Caco-2 (cell line): ENCODE data around the gene HIP1R. TPM values are rescaled to one million over a fixed set of nuclear protein-coding genes. Genes with fewer than 3 reads are reported as not detected.

Source experiments
- BruUV-seq: library from RNA; stranded (reverse); fragments of 400-500 nt; replicated peaks from 2 replicates; lab custom pipeline; 2021; lab: Mats Ljungman, UMichigan
- CTCF ChIA-PET: fragments of 300-600 bp; sonication (Branson Sonifier 250); formaldehyde crosslinking; loops from one replicate; lab custom pipeline; 2022; ENCODE audit warnings: antibody characterized with exemption; lab: Charles Lee
- POLR2A ChIA-PET: fragments of 300-600 bp; sonication (Branson Sonifier 250); formaldehyde crosslinking; loops from one replicate; lab custom pipeline; 2022; ENCODE audit warnings: antibody characterized with exemption; lab: Charles Lee
- DNase-seq, 2 experiments: peaks; one replicate each; pipeline versions ENCODE4 v3.0.0 to v3.0.0-alpha.2; 2020 to 2022
- H3K27me3 ChIP-seq: replicated peaks from 2 replicates; pipeline ENCODE4 v1.6.0; 2011; ENCODE audit warnings: low read length; ENCODE audit not compliant: control insufficient read depth, insufficient read depth
- H3K36me3 ChIP-seq: 2 replicates; pipeline ENCODE4 v1.5.1; 2011; ENCODE audit warnings: low read length; ENCODE audit not compliant: control insufficient read depth, insufficient read depth
- H3K4me1 ChIP-seq: fragments of 250-450 bp; sonication (Bioruptor Pico); 2 replicates; pipeline ENCODE4 v1.5.1; 2020; ENCODE audit warnings: mild to moderate bottlenecking
- H3K4me3 ChIP-seq: 2 replicates; pipeline ENCODE4 v1.5.1; 2011; ENCODE audit warnings: low read depth, mild to moderate bottlenecking, control low read depth, low read length
- H3K9me3 ChIP-seq: fragments of 250-450 bp; sonication (Bioruptor Pico); 2 replicates; pipeline ENCODE4 v1.5.1; 2020; ENCODE audit warnings: mild to moderate bottlenecking, moderate library complexity
- H3K27ac Mint-ChIP-seq: one replicate; pipeline ENCODE4 v1.8.0; 2022; ENCODE audit warnings: mixed read lengths; ENCODE audit not compliant: unreplicated experiment
- H3K27me3 Mint-ChIP-seq: one replicate; pipeline ENCODE4 v1.8.0; 2022; ENCODE audit warnings: mixed read lengths; ENCODE audit not compliant: insufficient read depth, unreplicated experiment
- H3K36me3 Mint-ChIP-seq: one replicate; pipeline ENCODE4 v1.8.0; 2022; ENCODE audit warnings: mild to moderate bottlenecking, mixed read lengths; ENCODE audit not compliant: insufficient read depth, unreplicated experiment
- H3K4me1 Mint-ChIP-seq: one replicate; pipeline ENCODE4 v1.8.0; 2022; ENCODE audit warnings: low read depth, mixed read lengths; ENCODE audit not compliant: unreplicated experiment
- H3K4me3 Mint-ChIP-seq: one replicate; pipeline ENCODE4 v1.8.0; 2022; ENCODE audit warnings: mild to moderate bottlenecking, moderate library complexity, mixed read lengths; ENCODE audit not compliant: unreplicated experiment
- H3K9me3 Mint-ChIP-seq: one replicate; pipeline ENCODE4 v1.8.0; 2022; ENCODE audit warnings: mixed read lengths; ENCODE audit not compliant: unreplicated experiment
- CTCF ChIP-seq, 2 experiments: fragments of 200-600 bp in 1 of 2; IDR thresholded peaks; 1 replicate in 1 of 2; 2 replicates in 1 of 2; pipeline versions ENCODE4 v1.5.1 to v1.8.0; 2011 to 2022; ENCODE audit warnings: antibody characterized with exemption in 1 of 2, control low read depth in 1 of 2, inconsistent platforms in 1 of 2, low read depth in 1 of 2, low read length in 1 of 2, mild to moderate bottlenecking in 1 of 2, moderate library complexity in 1 of 2; ENCODE audit not compliant: insufficient read depth in 1 of 2, severe bottlenecking in 1 of 2, unreplicated experiment in 1 of 2
- intact Hi-C: fragments of 100-400 bp; cut with micrococcal nuclease; formaldehyde crosslinking; loops from one replicate; pipeline ENCODE4 v1.10.0; 2022; ENCODE audit not compliant: unreplicated experiment
- total RNA-seq: library from RNA; stranded (reverse); gene quantifications from 2 replicates; pipeline ENCODE4 v1.2.3, GENCODE V29; 2022

Gene HIP1R
- total RNA-seq, 1 experiment from 2014 or later: 13.8 TPM

- DNase-seq: no peak
- Mint-ChIP-seq H3K36me3 (peaks cover 16% of the 10 kb centered on the region), H3K4me3 (no peak overlapping the region), H3K27ac (no peak overlapping the region), H3K9me3 (no peaks in the 10 kb centered on the region), H3K4me1 (peaks cover 22% of the 10 kb centered on the region), H3K27me3 (no peaks in the 10 kb centered on the region)
- ChIA-PET CTCF (no interaction called here), POLR2A (no interaction called here)
- TF ChIP-seq CTCF (IDR thresholded peaks at IDR 0.05; ENCODE audit: insufficient read depth in 1 of 2, low read depth in 1 of 2, low read length in 1 of 2, severe bottlenecking in 1 of 2, unreplicated experiment in 1 of 2): no peak
- intact Hi-C loops: no loop called here
- Histone ChIP-seq H3K4me3 (no peak overlapping the region), H3K36me3 (no peaks in the 10 kb centered on the region), H3K27me3 (no peaks in the 10 kb centered on the region), H3K4me1 (peaks cover 38% of the 10 kb centered on the region), H3K9me3 (no peaks in the 10 kb centered on the region)
- no TSS peak for BruUV-seq
Observed at GRCh38 chr12:122884860-122885259, 49.6 kb downstream of the HIP1R start.

GRCh38 chr12:122886161-122886560, 50.9 kb downstream of the HIP1R start:
- Mint-ChIP-seq H3K4me1 (peaks cover 28% of the 10 kb centered on the region), H3K36me3 (peaks cover 7% of the 10 kb centered on the region), H3K4me3 (no peak overlapping the region), H3K9me3 (no peaks in the 10 kb centered on the region), H3K27ac (no peak overlapping the region), H3K27me3 (no peaks in the 10 kb centered on the region)
- TF ChIP-seq CTCF (IDR thresholded peaks at IDR 0.05; ENCODE audit: insufficient read depth in 1 of 2, low read depth in 1 of 2, low read length in 1 of 2, severe bottlenecking in 1 of 2, unreplicated experiment in 1 of 2): no peak
- peaks cover 39% of the 10 kb centered on the region for H3K4me1 ChIP-seq
- intact Hi-C loops: no loop called here
- H3K27me3 ChIP-seq: no peaks in the 10 kb centered on the region
- no peaks in the 10 kb centered on the region for H3K36me3 ChIP-seq
- DNase-seq: no peak
- H3K4me3 ChIP-seq: no peak overlapping the region
- ChIA-PET CTCF (no interaction called here), POLR2A (no interaction called here)
- BruUV-seq: no TSS peak
- H3K9me3 ChIP-seq: no peaks in the 10 kb centered on the region

GRCh38 chr12:122886851-122887818, 51.9 kb downstream of the HIP1R start:
- Histone ChIP-seq H3K4me3 (no peak overlapping the region), H3K36me3 (no peaks in the 10 kb centered on the region), H3K27me3 (no peaks in the 10 kb centered on the region), H3K9me3 (no peaks in the 10 kb centered on the region), H3K4me1 (peaks cover 49% of the 10 kb centered on the region)
- no peaks in the 10 kb centered on the region for H3K9me3 Mint-ChIP-seq
- ChIA-PET POLR2A (no interaction called here), CTCF (no interaction called here)
- DNase-seq: no peak
- peaks cover 28% of the 10 kb centered on the region for H3K4me1 Mint-ChIP-seq
- peak overlapping the region; percentile 16 for H3K27ac Mint-ChIP-seq
- TF ChIP-seq CTCF (IDR thresholded peaks at IDR 0.05; ENCODE audit: insufficient read depth in 1 of 2, low read depth in 1 of 2, low read length in 1 of 2, severe bottlenecking in 1 of 2, unreplicated experiment in 1 of 2): no peak
- no TSS peak for BruUV-seq
- H3K4me3 Mint-ChIP-seq: no peak overlapping the region
- no peaks in the 10 kb centered on the region for H3K27me3 Mint-ChIP-seq
- intact Hi-C loops: no loop called here
- H3K36me3 Mint-ChIP-seq: peaks cover 7% of the 10 kb centered on the region
